Measurements from ENCODE around the gene CHST6. TPM values are rescaled to one million over a fixed set of nuclear protein-coding genes. Genes with fewer than 3 reads are reported as not detected.
"Not testable (repeated sequence)": the region's sequence is repeated elsewhere in the genome, so short reads cannot be mapped to it uniquely, and the experiment has no call there.

Gene CHST6
- total RNA-seq, 1 donor from 2014 or later: 0.02 TPM

DNA sequence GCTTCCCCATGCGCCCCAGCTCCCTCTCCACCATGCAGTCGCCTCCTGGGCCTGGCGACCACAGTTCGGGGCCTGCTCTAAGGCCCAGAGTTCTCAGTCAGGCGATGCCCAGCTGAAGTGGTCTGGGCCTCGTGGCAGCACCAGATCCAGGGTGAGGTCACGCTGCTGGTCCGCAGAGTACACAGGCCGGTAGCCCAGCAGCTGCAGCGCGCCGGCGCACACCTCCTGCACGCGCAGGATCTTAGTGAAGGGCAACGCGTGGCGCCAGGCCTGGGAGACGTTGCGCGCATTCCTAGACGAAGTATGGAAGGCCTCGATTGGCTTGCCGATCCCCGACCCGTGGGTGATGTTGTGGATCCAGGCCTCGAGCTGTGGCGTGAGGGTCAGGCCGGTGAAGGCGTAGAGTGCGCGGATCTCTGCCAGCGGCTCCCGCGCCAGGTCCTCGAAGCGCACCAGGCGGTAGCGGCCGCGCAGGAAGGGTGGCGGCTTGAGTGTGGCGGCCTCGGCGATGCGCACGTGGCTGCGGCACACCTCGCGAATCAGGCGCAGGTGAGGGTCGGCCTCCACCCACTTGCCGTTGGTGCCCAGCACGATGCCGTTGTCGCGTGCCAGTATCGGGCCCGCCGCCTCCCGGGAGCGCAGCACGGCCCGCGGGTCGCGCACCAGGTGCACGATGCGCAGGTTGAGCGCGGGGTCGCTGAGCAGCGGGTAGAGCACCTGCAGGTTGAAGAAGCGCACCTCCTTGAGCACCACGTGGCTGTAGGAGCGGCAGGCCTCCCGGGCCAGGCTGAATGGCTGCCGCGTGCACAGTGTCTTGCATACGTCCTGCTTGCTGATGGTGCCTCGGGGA, 34.0 kb upstream of the CHST6 start:
- no peaks in the 10 kb centered on the region for H3K36me3 Mint-ChIP-seq (ENCODE audit: low read depth)
- ATAC-seq (ENCODE audit: low read depth) (no peak), DNase-seq (no peak)
- intact Hi-C loops (cut with micrococcal nuclease): no loop called here
- TF ChIP-seq, protein P1, sequence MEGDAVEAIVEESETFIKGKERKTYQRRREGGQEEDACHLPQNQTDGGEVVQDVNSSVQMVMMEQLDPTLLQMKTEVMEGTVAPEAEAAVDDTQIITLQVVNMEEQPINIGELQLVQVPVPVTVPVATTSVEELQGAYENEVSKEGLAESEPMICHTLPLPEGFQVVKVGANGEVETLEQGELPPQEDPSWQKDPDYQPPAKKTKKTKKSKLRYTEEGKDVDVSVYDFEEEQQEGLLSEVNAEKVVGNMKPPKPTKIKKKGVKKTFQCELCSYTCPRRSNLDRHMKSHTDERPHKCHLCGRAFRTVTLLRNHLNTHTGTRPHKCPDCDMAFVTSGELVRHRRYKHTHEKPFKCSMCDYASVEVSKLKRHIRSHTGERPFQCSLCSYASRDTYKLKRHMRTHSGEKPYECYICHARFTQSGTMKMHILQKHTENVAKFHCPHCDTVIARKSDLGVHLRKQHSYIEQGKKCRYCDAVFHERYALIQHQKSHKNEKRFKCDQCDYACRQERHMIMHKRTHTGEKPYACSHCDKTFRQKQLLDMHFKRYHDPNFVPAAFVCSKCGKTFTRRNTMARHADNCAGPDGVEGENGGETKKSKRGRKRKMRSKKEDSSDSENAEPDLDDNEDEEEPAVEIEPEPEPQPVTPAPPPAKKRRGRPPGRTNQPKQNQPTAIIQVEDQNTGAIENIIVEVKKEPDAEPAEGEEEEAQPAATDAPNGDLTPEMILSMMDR (IDR thresholded peaks at IDR 0.05): no peak
- H3K27ac Mint-ChIP-seq: no peak overlapping the region
- H3K4me3 Mint-ChIP-seq: no peak overlapping the region
- ChIA-PET CTCF (no interaction called here), POLR2A (no interaction called here)
- H3K4me1 Mint-ChIP-seq: no peaks in the 10 kb centered on the region
- no peaks in the 10 kb centered on the region for H3K9me3 Mint-ChIP-seq
- H3K27me3 Mint-ChIP-seq: peaks cover 2% of the 10 kb centered on the region

DNA sequence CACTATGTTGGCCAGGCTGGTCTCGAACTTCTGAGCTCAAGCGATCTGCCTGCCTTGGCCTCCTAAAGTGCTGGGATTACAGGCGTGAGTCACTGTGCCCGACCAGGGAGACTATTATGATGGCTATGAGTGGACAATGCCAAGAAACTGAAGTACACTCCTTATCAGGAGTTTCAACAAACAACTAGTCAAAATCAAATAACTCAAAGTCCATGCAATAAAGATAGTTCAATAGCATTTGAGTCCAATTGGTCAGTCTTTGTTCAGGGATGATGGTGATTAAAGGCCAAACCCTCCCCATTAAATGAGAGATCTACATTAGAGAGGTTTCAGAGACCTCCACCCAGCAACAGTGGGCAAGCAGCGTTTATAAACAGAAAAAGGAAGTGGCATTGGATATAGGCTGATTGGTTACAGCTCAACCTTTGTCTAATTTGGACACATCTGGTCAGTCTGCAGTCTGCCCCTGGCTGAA, 32.6 kb upstream of the CHST6 start:
- ChIA-PET CTCF (no interaction called here), POLR2A (no interaction called here)
- intact Hi-C loops (cut with micrococcal nuclease): no loop called here
- Mint-ChIP-seq H3K4me1 (no peaks in the 10 kb centered on the region), H3K36me3 (ENCODE audit: low read depth) (no peaks in the 10 kb centered on the region), H3K9me3 (no peaks in the 10 kb centered on the region), H3K27ac (no peak overlapping the region), H3K4me3 (no peak overlapping the region), H3K27me3 (peaks cover 2% of the 10 kb centered on the region)
- DNase-seq (no peak), ATAC-seq (ENCODE audit: low read depth) (no peak)
- TF ChIP-seq, protein P1 (IDR thresholded peaks at IDR 0.05): no peak

DNA sequence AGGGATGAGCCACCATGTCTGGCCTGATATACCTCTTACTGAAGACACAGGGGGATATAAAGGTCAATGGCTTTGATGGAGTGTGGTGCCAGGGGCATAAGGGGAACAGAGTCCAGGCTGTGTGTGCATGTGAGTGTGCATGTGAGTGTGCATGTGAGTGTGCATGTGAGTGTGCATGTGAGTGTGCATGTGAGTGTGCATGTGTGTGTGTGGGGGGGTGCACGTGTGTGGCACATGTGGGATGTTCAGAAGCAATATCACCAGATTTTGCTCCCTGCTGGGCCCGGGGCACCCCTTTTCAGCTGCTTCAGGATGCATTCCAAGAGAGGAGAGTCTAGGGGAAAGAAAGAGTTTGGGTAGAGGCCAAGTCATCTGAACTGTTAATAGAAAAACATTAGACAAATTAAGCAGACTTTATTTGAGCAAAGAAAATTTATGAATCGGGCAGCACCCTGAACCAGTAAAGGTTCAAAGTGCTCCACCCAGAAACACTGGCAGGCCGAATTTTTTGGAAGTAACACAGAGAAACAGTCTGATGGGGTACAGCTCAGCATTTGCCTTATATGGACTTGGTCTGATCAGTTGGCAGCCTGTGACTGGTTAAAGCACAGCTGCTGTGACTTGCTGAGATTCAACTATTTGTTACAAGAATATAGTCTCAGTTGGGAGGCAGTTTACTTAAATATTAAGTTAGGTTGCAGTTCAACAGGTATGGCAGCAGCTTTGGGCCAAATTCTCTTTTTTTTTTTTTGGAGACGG, 31.0 kb upstream of the CHST6 start:
- Mint-ChIP-seq H3K36me3 (ENCODE audit: low read depth) (no peaks in the 10 kb centered on the region), H3K4me3 (no peak overlapping the region), H3K27ac (no peak overlapping the region), H3K9me3 (no peaks in the 10 kb centered on the region), H3K4me1 (no peaks in the 10 kb centered on the region), H3K27me3 (peaks cover under 1% of the 10 kb centered on the region)
- DNase-seq: no peak
- ChIA-PET CTCF (interaction anchor here (0.7 kb wide), 1 partner anchor 54 kb away, joined by 3 read pairs; no protein-coding TSS in a partner anchor), POLR2A (no interaction called here)
- no peak for ATAC-seq (ENCODE audit: low read depth)
- TF ChIP-seq, protein P1 (IDR thresholded peaks at IDR 0.05): no peak
- intact Hi-C loops (cut with micrococcal nuclease): no loop called here

DNA sequence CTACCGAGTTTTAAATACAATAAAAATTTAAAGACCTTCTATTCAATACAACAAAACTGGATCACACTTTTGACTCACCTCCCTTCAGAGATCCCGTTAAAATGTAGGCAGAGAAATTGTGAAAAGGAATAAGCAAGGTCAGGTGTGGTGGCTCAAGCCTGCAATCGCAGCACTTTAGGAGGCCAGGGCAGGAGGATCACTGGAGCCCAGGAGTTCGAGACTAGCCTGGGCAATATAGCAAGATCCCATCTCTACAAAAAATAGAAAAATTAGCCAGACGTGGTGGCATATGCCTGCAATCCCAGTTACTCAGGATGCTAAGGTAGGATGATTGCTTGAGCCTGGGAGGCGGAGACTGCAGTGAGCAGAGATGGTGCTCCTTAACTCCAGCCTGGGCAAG, 23.9 kb upstream of the CHST6 start:
- TF ChIP-seq, protein P1 (IDR thresholded peaks at IDR 0.05): no peak
- H3K4me1 Mint-ChIP-seq: peaks cover 13% of the 10 kb centered on the region
- POLR2A ChIA-PET: no interaction called here

DNA sequence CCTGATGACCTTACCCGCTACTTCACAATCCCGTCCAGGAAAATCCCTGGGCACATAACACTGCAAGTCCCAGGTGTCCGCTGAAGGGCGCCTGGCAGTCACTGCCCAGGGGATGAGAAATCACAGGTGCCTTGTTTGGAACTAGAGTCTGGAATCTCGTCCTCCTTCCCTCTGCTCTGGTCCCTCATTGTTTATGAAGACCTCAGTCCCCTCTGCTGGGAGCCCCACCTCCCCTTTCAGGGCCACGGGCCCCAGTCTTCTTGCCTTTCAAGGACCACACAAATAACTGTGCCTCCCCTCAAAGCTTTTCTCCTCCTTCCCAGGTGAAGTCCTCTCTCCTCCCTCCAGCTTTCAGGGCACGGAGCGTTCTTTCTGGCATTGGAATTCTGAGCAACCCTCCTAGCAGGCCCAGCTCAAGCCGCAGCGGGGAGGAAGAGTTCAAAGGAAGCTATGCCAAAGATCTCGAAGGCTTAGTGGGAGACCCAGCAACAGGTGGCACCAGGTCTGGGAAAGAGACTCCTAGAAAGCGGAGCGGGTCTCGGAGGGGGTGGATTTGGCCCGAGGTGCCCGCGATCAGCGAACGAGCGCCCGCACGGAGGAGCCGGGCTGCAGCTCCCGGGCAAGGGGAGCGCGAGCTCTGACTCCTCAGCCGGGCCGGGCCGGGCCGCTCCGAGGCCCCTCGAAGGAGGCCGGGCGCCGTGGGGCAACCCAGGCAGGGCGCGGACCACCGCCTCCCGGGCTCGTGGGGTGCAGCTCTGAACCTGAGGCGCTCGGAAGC, 21.1 kb upstream of the CHST6 start:
- Mint-ChIP-seq H3K4me3 (peak overlapping the region; percentile 79), H3K4me1 (peaks cover 13% of the 10 kb centered on the region)
- CTCF ChIA-PET: interaction anchor here (1.3 to 2.2 kb wide), 8 partner anchors 10 to 247 kb away, joined by 4 to 11 read pairs (median 7); partner anchors contain the start of genes CFDP1, KARS1, TERF2IP and TMEM170A
- H3K9me3 Mint-ChIP-seq; H3K36me3 Mint-ChIP-seq (ENCODE audit: low read depth); H3K27ac Mint-ChIP-seq; DNase-seq; H3K27me3 Mint-ChIP-seq; intact Hi-C loops (cut with micrococcal nuclease): not testable (repeated sequence)
- POLR2A ChIA-PET: interaction anchor here (0.9 to 2.2 kb wide), 9 partner anchors 8 to 132 kb away, joined by 3 to 21 read pairs (median 9); partner anchors contain the start of genes ADAT1, CFDP1, CHST5 and GABARAPL2
- ATAC-seq (ENCODE audit: low read depth): peak; percentile 14

More for the DNA sequence above, 23.9 kb upstream of the CHST6 start:
- Mint-ChIP-seq H3K27me3 (no peaks in the 10 kb centered on the region), H3K9me3 (no peaks in the 10 kb centered on the region), H3K4me3 (no peak overlapping the region), H3K36me3 (ENCODE audit: low read depth) (peaks cover 3% of the 10 kb centered on the region), H3K27ac (no peak overlapping the region)
- CTCF ChIA-PET: interaction anchor here (1.4 to 1.6 kb wide), 2 partner anchors 245 to 247 kb away, joined by 3 to 4 read pairs; no protein-coding TSS in a partner anchor
- DNase-seq: no peak
- intact Hi-C loops (cut with micrococcal nuclease): no loop called here
- ATAC-seq (ENCODE audit: low read depth): no peak
